Vagina (tissue), 2 donors: ENCODE data around the gene PCGF3.

ENCODE experiments used
- CTCF ChIP-seq, 3 experiments: fragments of 450-650 bp in 2 of 3; fragments of 200-600 bp in 1 of 3; sonication (generic) in 1 of 3; IDR thresholded peaks; one replicate each; pipeline ENCODE4 v1.5.1; 2017 to 2019; ENCODE audit warnings: antibody characterized with exemption in 3 of 3, mild to moderate bottlenecking in 2 of 3, moderate library complexity in 2 of 3
- POLR2AphosphoS5 ChIP-seq, 2 donors: sonication (generic); formaldehyde crosslinking; IDR thresholded peaks; one replicate each; pipeline ENCODE4 v1.9.0; 2017; ENCODE audit warnings: antibody characterized with exemption in 2 of 2, mild to moderate bottlenecking in 2 of 2, low read depth in 1 of 2; ENCODE audit not compliant: insufficient read depth in 1 of 2

GRCh38 chr4:772118-772517 lies 66.5 kb downstream of the PCGF3 start:
- TF ChIP-seq CTCF (IDR thresholded peaks at IDR 0.05) (no peak), POLR2AphosphoS5 (IDR thresholded peaks at IDR 0.05; ENCODE audit: insufficient read depth in 1 of 2, low read depth in 1 of 2) (no peak)
